Measurements from ENCODE around the gene SUPT4H1.

SUPT4H1 gene

GRCh38 chr17:58381124-58382035, 29.4 kb upstream of the SUPT4H1 start:
- in situ Hi-C loops (cut with HindIII; ENCODE audit: low sequenced_read_pairs): no loop called here

GRCh38 chr17:58380207-58381123, 28.5 kb upstream of the SUPT4H1 start:
- in situ Hi-C loops (cut with HindIII; ENCODE audit: low sequenced_read_pairs): no loop called here

- in situ Hi-C loops (cut with HindIII; ENCODE audit: low sequenced_read_pairs): no loop called here
These were observed 27.5 kb upstream of the SUPT4H1 start for GRCh38 chr17:58379511-58379824.

- in situ Hi-C loops (cut with HindIII; ENCODE audit: low sequenced_read_pairs): no loop called here
These were observed 26.9 kb upstream of the SUPT4H1 start for GRCh38 chr17:58378733-58379510.

- in situ Hi-C loops (cut with HindIII; ENCODE audit: low sequenced_read_pairs): no loop called here
These were observed 25.7 kb upstream of the SUPT4H1 start for GRCh38 chr17:58377661-58378060.

DNA sequence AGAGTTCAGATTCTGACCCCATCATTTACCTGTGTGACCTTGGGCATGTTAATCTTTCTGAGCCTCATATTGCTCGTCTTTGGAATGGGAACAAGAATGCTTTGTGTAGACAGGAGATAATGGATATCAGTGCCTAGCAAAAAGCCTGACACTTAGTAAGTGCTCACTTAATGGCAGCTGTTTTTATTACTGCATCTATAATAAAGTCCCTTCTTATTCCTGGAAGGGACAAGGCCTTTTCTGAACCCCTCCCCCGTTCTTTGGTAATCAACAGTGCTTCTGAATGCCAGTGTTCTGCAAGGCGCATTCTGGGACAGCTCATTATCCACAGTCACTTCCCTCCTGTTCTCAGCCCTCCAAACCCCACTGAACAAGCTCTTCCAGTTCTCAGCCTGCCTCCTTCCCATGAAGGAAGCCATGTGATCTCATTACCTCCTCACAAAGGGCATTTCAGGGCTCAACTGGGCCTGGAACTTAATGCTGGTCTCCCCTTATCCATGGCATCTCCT, 25.1 kb upstream of the SUPT4H1 start:
- in situ Hi-C loops (cut with HindIII; ENCODE audit: low sequenced_read_pairs): no loop called here

GRCh38 chr17:58376472-58377000, 24.5 kb upstream of the SUPT4H1 start:
- in situ Hi-C loops (cut with HindIII; ENCODE audit: low sequenced_read_pairs): no loop called here

DNA sequence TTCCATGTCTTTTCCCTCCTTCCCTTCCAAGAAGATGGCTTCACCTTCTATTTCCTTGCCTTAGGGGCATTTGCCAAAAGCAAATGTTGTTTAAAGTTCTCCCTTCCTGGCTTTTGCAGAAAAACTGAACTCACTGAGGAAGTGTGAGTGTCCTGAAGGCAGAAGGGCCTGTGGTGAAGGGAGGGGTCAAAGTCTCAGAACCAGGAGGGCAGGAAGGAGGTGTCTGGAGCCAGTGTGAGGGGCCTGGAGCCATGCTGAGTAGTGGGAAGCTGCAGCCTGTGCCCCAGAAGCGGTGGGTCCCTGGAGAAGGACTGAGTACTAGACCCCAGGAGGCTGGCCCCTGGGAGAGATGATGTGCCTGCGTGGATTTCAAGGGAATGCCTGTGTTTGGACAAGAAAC, 23.8 kb upstream of the SUPT4H1 start:
- in situ Hi-C loops (cut with HindIII; ENCODE audit: low sequenced_read_pairs): no loop called here

GRCh38 chr17:58375256-58375655, 23.3 kb upstream of the SUPT4H1 start:
- in situ Hi-C loops (cut with HindIII; ENCODE audit: low sequenced_read_pairs): no loop called here

DNA sequence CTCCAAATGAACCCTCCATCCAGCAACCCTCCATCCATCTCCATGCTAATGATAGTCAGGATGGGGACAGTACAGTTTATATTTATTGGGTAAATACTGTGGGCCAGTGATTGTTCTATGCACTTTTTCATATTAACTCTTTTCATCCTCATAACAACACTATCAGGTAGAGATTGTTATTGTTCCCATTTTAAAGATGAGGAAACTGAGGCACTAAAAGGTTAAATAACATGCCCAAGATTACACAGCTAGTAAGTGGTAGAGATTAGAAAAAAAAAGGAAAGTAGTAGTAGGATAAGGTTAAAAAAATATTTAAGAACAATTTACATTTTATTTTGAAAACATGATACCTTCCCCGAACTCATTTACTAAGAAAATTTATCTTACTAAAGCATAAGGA, 21.9 kb upstream of the SUPT4H1 start:
- in situ Hi-C loops (cut with HindIII; ENCODE audit: low sequenced_read_pairs): no loop called here

GRCh38 chr17:58373003-58373402, 21.0 kb upstream of the SUPT4H1 start:
- in situ Hi-C loops (cut with HindIII; ENCODE audit: low sequenced_read_pairs): no loop called here

- in situ Hi-C loops (cut with HindIII; ENCODE audit: low sequenced_read_pairs): no loop called here
These were observed 19.4 kb upstream of the SUPT4H1 start for GRCh38 chr17:58371300-58371950.

- in situ Hi-C loops (cut with HindIII; ENCODE audit: low sequenced_read_pairs): no loop called here
These were observed 18.7 kb upstream of the SUPT4H1 start for GRCh38 chr17:58370716-58371115.

DNA sequence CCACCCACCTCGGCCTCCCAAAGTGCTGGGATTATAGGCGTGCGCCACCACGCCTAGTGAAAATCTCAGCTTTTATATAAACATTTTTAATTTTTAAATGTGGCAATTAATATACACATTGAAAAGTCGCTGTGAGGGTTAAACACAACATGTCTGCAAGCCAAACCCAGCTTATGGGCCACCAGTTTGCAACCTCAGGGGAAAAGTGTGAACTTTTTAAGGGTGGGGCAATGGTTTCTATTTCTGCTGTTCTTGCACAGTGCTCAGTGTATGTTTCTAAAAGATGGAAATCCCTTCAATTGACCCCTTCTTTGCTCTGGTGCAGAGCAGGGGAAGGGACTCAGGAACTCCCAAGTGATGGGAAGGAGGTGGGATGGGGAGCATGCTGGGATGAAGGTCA, 18.3 kb upstream of the SUPT4H1 start:
- in situ Hi-C loops (cut with HindIII; ENCODE audit: low sequenced_read_pairs): no loop called here

DNA sequence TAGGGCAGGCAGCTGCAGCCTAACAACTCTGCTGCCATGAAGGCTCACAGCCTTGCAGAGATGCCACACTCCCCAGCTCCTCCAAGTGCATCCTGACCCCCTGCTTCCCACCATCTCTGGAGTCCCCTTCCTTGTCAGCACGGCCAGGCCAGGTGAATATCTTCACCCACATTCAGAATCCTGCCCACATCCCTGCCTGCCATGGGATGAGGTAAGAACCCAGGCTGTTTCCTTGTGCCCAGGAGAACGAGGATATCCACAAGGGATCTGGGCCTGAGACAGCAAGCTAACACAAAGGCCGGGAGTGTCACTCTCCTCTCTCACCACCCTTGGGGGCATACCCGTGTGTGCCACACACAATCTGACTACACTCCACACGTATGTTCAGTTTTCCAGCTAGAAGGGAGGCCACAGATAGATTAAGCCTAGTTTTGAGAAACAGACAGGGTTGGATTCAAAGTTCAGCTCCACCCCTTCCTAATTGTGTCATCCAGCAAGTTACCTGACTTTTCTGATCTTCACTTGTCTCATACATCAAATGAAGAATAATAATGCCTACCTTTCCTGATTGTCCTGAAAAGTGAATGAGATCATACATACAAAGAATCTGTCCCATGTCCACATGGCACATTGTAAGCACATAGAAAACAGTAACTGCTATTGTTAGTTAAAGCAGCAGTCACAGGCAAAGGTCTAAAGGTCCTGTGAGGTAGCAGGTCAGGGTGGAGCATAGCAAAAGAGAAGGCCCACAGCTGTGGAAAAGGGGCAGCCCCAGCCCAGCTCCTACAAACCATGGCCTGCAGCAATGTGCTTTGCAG, 17.4 kb upstream of the SUPT4H1 start:
- in situ Hi-C loops (cut with HindIII; ENCODE audit: low sequenced_read_pairs): no loop called here

DNA sequence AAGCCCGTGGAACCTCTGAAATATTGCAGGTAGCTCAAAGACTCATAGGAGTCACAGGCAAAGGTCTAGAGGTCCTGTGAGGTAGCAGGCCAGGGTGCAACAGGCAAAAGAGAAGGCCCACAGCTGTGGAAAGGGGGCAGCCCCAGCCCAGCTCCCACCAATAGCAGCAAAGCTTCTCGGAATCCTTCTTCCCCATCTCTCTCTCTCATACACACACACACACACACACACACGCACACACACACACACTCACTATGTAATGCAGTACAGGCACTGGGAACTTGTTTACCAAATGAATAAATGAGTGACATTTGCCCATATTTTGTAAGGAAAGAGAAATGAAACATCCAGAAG, 16.8 kb upstream of the SUPT4H1 start:
- in situ Hi-C loops (cut with HindIII; ENCODE audit: low sequenced_read_pairs): no loop called here

GRCh38 chr17:58367461-58367860, 15.5 kb upstream of the SUPT4H1 start:
- in situ Hi-C loops (cut with HindIII; ENCODE audit: low sequenced_read_pairs): no loop called here

- in situ Hi-C loops (cut with HindIII; ENCODE audit: low sequenced_read_pairs): no loop called here
These were observed 14.1 kb upstream of the SUPT4H1 start for GRCh38 chr17:58365980-58366595.

Measured in DLD1 (cell line).